Activated T-helper 17 cell treated with anti-CD3 and anti-CD28 coated beads, Interleukin-2, amount 50 U/mL, for 72 hours (primary cell): ENCODE measurements around the gene NPIPB5. TPM values are rescaled to one million over a fixed set of nuclear protein-coding genes. Genes with fewer than 3 reads are reported as not detected.
"Not testable (repeated sequence)": the region's sequence is repeated elsewhere in the genome, so short reads cannot be mapped to it uniquely, and the experiment has no call there.

Source experiments
- ATAC-seq: fragments of 150-1000 bp; cut with Tn5 transposase; replicated peaks from 2 replicates; pipeline ENCODE4 v1.10.0; 2021; ENCODE audit warnings: mild to moderate bottlenecking, moderate library complexity
- H3K27ac Mint-ChIP-seq: one replicate; pipeline ENCODE4 v1.8.0; 2022; ENCODE audit warnings: mixed read lengths
- H3K27me3 Mint-ChIP-seq: one replicate; pipeline ENCODE4 v1.8.0; 2022; ENCODE audit warnings: mixed read lengths
- H3K36me3 Mint-ChIP-seq: one replicate; pipeline ENCODE4 v1.8.0; 2022; ENCODE audit warnings: low read depth, mild to moderate bottlenecking, mixed read lengths
- H3K4me1 Mint-ChIP-seq: one replicate; pipeline ENCODE4 v1.8.0; 2022; ENCODE audit warnings: mixed read lengths
- H3K4me3 Mint-ChIP-seq: one replicate; pipeline ENCODE4 v1.8.0; 2022; ENCODE audit warnings: mild to moderate bottlenecking, mixed read lengths
- H3K9me3 Mint-ChIP-seq: one replicate; pipeline ENCODE4 v1.8.0; 2022; ENCODE audit warnings: mixed read lengths
- total RNA-seq, 2 donors: library from RNA; stranded (reverse); gene quantifications; one replicate each; pipeline ENCODE4 v1.2.3, GENCODE V29; 2022

The NPIPB5 gene
- 100 to 1,000 TPM; 406 to 430 TPM for total RNA-seq

- H3K9me3 Mint-ChIP-seq, H3K27ac Mint-ChIP-seq, H3K4me1 Mint-ChIP-seq, H3K36me3 Mint-ChIP-seq, ATAC-seq, H3K27me3 Mint-ChIP-seq, H3K4me3 Mint-ChIP-seq: not testable (repeated sequence)
Observed at GRCh38 chr16:22510591-22510990, at the start of gene NPIPB5. NPIPB5 (plus strand) TSS chr16:22510891; CDS start chr16:22513802, 2,911 bp downstream.

- not testable (repeated sequence) for H3K36me3 Mint-ChIP-seq, H3K4me1 Mint-ChIP-seq, H3K4me3 Mint-ChIP-seq, H3K9me3 Mint-ChIP-seq, ATAC-seq, H3K27ac Mint-ChIP-seq, H3K27me3 Mint-ChIP-seq
Observed at GRCh38 chr16:22468846-22469245, 41.8 kb upstream of the NPIPB5 start.

GRCh38 chr16:22537996-22538395 is 27.3 kb downstream of the NPIPB5 start:
- H3K9me3 Mint-ChIP-seq, ATAC-seq, H3K4me3 Mint-ChIP-seq, H3K27ac Mint-ChIP-seq, H3K4me1 Mint-ChIP-seq, H3K36me3 Mint-ChIP-seq, H3K27me3 Mint-ChIP-seq: not testable (repeated sequence)

- H3K36me3 Mint-ChIP-seq, ATAC-seq, H3K27me3 Mint-ChIP-seq: not testable (repeated sequence)
Observed at GRCh38 chr16:22544809-22545208, 34.1 kb downstream of the NPIPB5 start.

GRCh38 chr16:22546630-22547029 is 35.9 kb downstream of the NPIPB5 start:
- H3K4me1 Mint-ChIP-seq, ATAC-seq, H3K4me3 Mint-ChIP-seq: not testable (repeated sequence)

More at GRCh38 chr16:22544809-22545208, 34.1 kb downstream of the NPIPB5 start:
- H3K4me3 Mint-ChIP-seq, H3K27ac Mint-ChIP-seq, H3K9me3 Mint-ChIP-seq, H3K4me1 Mint-ChIP-seq: not testable (repeated sequence)

GRCh38 chr16:22547170-22547765 is 36.6 kb downstream of the NPIPB5 start:
- not testable (repeated sequence) for H3K27me3 Mint-ChIP-seq, H3K36me3 Mint-ChIP-seq, ATAC-seq, H3K4me3 Mint-ChIP-seq, H3K9me3 Mint-ChIP-seq, H3K27ac Mint-ChIP-seq, H3K4me1 Mint-ChIP-seq

More at GRCh38 chr16:22546630-22547029, 35.9 kb downstream of the NPIPB5 start:
- H3K9me3 Mint-ChIP-seq, H3K36me3 Mint-ChIP-seq, H3K27ac Mint-ChIP-seq, H3K27me3 Mint-ChIP-seq: not testable (repeated sequence)

GRCh38 chr16:22549853-22550252 is 39.2 kb downstream of the NPIPB5 start:
- not testable (repeated sequence) for H3K27me3 Mint-ChIP-seq, H3K27ac Mint-ChIP-seq, H3K4me3 Mint-ChIP-seq, H3K9me3 Mint-ChIP-seq, H3K36me3 Mint-ChIP-seq, ATAC-seq, H3K4me1 Mint-ChIP-seq

DNA sequence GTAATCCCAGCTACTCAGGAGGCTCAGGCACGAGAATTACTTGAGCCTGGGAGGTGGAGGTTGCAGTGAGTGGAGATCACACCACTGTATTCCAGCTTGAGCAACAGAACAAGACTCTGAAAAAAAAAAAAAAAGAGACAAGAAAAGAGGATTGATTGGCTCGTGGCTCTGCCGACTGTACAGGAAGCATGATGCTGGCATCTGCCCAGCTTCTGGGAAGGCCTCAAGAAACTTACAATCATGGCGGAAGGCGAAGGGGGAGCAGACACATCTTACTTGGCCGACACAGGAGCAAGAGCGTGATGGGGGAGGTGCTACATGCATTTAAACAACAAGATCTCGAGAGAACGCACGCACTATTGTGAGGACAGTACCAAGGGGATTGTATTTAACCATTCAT is 40.5 kb downstream of the NPIPB5 start:
- not testable (repeated sequence) for H3K4me1 Mint-ChIP-seq, H3K27me3 Mint-ChIP-seq, H3K27ac Mint-ChIP-seq, H3K4me3 Mint-ChIP-seq, H3K36me3 Mint-ChIP-seq, H3K9me3 Mint-ChIP-seq, ATAC-seq

DNA sequence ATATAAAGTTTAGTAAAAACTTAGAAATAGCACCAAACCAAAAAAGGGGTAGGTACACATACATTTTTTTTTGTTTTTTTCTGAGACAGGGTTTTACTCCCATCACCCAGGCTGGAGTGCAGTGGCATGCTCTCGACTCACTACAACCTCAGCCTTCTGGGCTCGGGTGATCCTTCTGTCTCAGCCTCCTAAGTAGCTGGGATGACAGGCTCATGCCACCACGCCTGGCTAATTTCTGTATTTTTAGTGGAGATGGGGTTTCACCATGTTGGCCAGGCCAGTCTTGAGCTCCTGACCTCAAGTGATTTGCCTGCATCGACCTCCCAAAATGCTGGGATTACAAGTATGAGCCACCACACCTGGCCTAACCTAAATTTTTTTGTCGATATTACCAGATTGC is 41.0 kb downstream of the NPIPB5 start:
- not testable (repeated sequence) for H3K4me3 Mint-ChIP-seq, H3K27me3 Mint-ChIP-seq, H3K4me1 Mint-ChIP-seq, ATAC-seq, H3K36me3 Mint-ChIP-seq, H3K9me3 Mint-ChIP-seq, H3K27ac Mint-ChIP-seq

DNA sequence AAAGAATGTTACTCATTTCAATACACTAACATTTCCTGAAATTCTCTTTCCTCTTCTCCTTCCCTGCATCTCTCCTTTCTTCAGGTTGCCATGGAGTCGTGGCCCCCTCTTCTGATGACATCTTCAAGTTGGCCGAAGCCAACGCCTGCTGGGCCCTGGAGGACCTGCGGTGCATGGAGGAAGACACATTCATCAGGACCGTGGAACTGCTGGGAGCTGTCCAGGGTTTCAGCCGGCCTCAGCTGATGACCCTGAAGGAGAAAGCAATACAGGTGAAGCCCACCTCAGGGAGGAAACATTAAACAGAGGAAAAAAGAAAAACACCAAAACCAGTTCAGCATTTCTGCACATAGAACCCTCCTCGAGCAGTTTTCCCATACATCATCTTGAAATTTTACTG is 46.1 kb downstream of the NPIPB5 start:
- not testable (repeated sequence) for H3K4me1 Mint-ChIP-seq, H3K36me3 Mint-ChIP-seq, ATAC-seq, H3K27me3 Mint-ChIP-seq, H3K4me3 Mint-ChIP-seq, H3K9me3 Mint-ChIP-seq, H3K27ac Mint-ChIP-seq

Other genes with a start within 250 kb of the NPIPB5 start
- gene POLR3E, start 213.5 kb upstream of the NPIPB5 start, total RNA-seq: 10 to 100 TPM; 48.9 to 76.2 TPM
- 10 to 100 TPM; 26.3 to 41.0 TPM for gene CDR2, start 136.3 kb upstream of the NPIPB5 start, total RNA-seq